BJ (cell line): ENCODE results near the gene TRIM63. TPM values are rescaled to one million over a fixed set of nuclear protein-coding genes. Genes with fewer than 3 reads are reported as not detected.

ENCODE experiments used
- CTCF ChIA-PET: fragments of 350-600 bp; formaldehyde crosslinking; extraction: SDS; loops from one replicate; lab custom pipeline; 2021; ENCODE audit warnings: antibody characterized with exemption, inconsistent platforms; lab: Yijun Ruan, JAX
- POLR2A ChIA-PET: fragments of 300-600 bp; sonication (Branson Sonifier 250); formaldehyde crosslinking; extraction: SDS; loops from one replicate; lab custom pipeline; 2021; ENCODE audit warnings: antibody characterized with exemption; lab: Charles Lee
- DNase-seq: peaks from one replicate; pipeline ENCODE4 v3.0.0-alpha.2; 2011; ENCODE audit warnings: low read depth
- H3K27me3 ChIP-seq: 2 replicates; pipeline ENCODE4 v1.6.0; 2011; ENCODE audit warnings: low read length; ENCODE audit not compliant: control insufficient read depth, insufficient read depth
- H3K36me3 ChIP-seq: 2 replicates; pipeline ENCODE4 v1.5.1; 2011; ENCODE audit warnings: low read length; ENCODE audit not compliant: control insufficient read depth, insufficient read depth
- H3K4me3 ChIP-seq: 2 replicates; pipeline ENCODE4 v1.5.1; 2011; ENCODE audit warnings: low read depth, mild to moderate bottlenecking, control low read depth, low read length
- CTCF ChIP-seq: IDR thresholded peaks from 2 replicates; pipeline ENCODE4 v1.5.1; 2011; ENCODE audit warnings: low read depth, mild to moderate bottlenecking, control low read depth, inconsistent platforms, low read length, moderate library complexity; ENCODE audit not compliant: insufficient read depth
- polyA minus RNA-seq: library from RNA; depleted of rRNA, polyadenylated mRNA; stranded (reverse); fragments of >200 nt; gene quantifications from 2 replicates; pipeline ENCODE4 v1.2.3, GENCODE V29; 2011; rRNA and poly(A)+ RNA removed
- polyA plus RNA-seq: library from polyadenylated mRNA; depleted of rRNA; stranded (reverse); fragments of >200 nt; gene quantifications from 2 replicates; pipeline ENCODE4 v1.2.3, GENCODE V29; 2011; rRNA removed

TRIM63 gene
- polyA plus RNA-seq (not detected in 2 replicates), polyA minus RNA-seq (not detected in 2 replicates)

DNA sequence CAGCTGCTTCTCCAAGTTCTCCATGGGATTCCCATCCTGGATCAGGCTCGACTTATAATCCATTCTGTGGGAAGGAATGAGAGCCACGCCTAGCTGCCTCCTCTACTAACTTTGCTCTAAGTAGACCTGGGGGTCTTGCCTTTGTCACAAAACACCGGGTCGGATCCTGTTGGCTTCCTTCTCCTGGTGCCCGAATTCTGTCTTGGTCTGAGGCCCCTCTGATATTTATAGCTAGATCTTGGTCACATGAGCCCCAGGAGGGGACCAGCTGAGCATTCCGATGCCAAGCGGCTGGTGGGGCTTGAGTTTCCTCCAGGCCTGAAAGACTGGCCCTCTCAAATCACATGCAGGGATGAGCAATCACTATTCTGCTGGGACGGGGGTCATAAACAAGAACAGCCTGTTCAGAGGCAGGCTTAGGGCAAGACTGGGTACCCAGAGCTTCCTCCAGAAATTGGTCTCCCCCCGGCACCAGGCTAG, at the start of gene TRIM63:
Gene TRIM63, minus strand, starts transcription at position 199 of the 480 bp plus-strand sequence. Its CDS starts 136 bp downstream, at position 63.
- CTCF ChIA-PET, result interaction anchor here (0.6 to 1.1 kb wide), 2 partner anchors 9 to 82 kb away, joined by 3 read pairs; no protein-coding TSS in a partner anchor
- peaks cover 24% of the 10 kb centered on the region for H3K27me3 ChIP-seq
- no peaks in the 10 kb centered on the region for H3K36me3 ChIP-seq
- no peak for DNase-seq
- TF ChIP-seq CTCF, result no peak
- no peak within 1 kb of the TSS for H3K4me3 ChIP-seq
- POLR2A ChIA-PET, result no interaction called here

- H3K4me3 ChIP-seq, result no peak overlapping the region
- H3K27me3 ChIP-seq, result no peaks in the 10 kb centered on the region
- DNase-seq, result no peak
- H3K36me3 ChIP-seq, result no peaks in the 10 kb centered on the region; the same call in 1 of the 2 replicates
- no peak for TF ChIP-seq CTCF
- CTCF ChIA-PET, result interaction anchor here (1.1 to 2.3 kb wide), 4 partner anchors 9 to 303 kb away, joined by 3 to 6 read pairs (median 4); no protein-coding TSS in a partner anchor
- POLR2A ChIA-PET, result no interaction called here
Measured at GRCh38 chr1:26114165-26114927, 46.9 kb upstream of the TRIM63 start.

- H3K4me3 ChIP-seq, result peak overlapping the region; percentile 98
- TF ChIP-seq CTCF, result no peak
- H3K27me3 ChIP-seq, result no peaks in the 10 kb centered on the region
- ChIA-PET CTCF (interaction anchor here (0.8 to 6.0 kb wide), 6 partner anchors 9 to 61 kb away, joined by 3 to 32 read pairs (median 4); no protein-coding TSS in a partner anchor), POLR2A (no interaction called here)
- no peaks in the 10 kb centered on the region; the same call in 1 of the 2 replicates for H3K36me3 ChIP-seq
- DNase-seq, result no peak
Measured at GRCh38 chr1:26112407-26112775, 45.0 kb upstream of the TRIM63 start.

DNA sequence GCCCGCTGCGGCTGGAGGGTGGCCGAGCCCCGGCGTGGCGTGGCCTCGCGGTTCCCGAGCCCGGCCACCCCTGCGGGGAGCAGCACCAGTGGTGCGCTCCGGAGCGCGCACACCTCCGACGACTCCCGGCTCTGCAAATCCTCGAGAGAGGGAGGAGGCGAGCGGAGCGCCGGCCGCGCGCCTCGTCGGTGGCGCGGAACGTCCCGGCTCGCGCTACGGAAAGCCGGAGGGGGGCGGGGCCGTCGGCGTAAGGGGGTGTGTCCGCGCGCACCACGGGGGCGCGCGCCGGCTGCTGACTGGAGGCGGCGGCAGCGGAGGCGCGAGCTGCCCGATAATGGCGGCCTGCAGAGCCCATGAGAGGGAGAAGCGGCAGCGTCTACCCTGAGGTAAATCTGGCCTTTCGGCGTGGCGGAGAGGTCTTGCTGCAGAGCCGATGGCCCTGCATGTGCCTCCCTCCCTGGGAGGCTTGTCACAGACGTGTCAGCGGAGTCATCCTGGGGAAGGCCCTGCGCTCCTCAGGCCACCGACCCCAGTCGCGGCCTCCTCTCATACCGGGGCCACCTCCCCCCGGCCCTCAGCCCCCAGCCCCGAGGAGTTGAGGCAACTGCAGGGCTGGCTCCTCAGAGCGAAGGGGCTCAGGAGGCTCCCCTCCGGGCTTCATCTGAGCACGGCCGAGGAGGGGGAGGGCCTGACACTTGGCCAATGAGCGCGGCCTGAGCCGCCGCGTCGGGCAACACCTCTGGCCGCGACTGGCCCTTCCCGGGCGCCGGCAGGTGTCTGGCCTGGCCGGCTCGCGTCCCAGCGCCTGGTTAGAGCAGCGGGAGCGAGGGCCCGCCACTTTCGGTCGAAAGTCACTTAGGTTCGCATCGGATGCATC, 44.3 kb upstream of the TRIM63 start, which contains the start of gene PDIK1L:
Gene PDIK1L, plus strand, starts transcription at position 295 of the 877 bp plus-strand sequence. CDS start 2,485 bp downstream, outside the sequence.
- POLR2A ChIA-PET, result no interaction called here

More for the DNA sequence above, 44.3 kb upstream of the TRIM63 start, which contains the start of gene PDIK1L:
- Histone ChIP-seq H3K4me3 (peak within 1 kb of the TSS; percentile 98), H3K27me3 (no peaks in the 10 kb centered on the region), H3K36me3 (no peaks in the 10 kb centered on the region; the same call in 1 of the 2 replicates)
- peak; percentile 74 for DNase-seq
- CTCF ChIA-PET, result interaction anchor here (0.8 to 6.0 kb wide), 7 partner anchors 8 to 61 kb away, joined by 3 to 32 read pairs (median 4); partner anchors contain the start of gene ZNF593
- no peak for TF ChIP-seq CTCF
